Upper lobe of left lung (tissue), 6 donors: ENCODE data around the gene IQSEC1. TPM values are rescaled to one million over a fixed set of nuclear protein-coding genes. Genes with fewer than 3 reads are reported as not detected.
A peak's percentile ranks its signal among the peaks of the same experiment; 100 is the strongest.

Source experiments
- ATAC-seq, 2 donors: fragments of 200-7000 bp; cut with Tn5 transposase; one replicate each; pipeline ENCODE4 v1.9.1; 2022; ENCODE audit warnings: mild to moderate bottlenecking in 2 of 2, moderate library complexity in 2 of 2; ENCODE audit not compliant: low FRiP score in 2 of 2
- DNase-seq, 2 donors: peaks; one replicate each; pipeline ENCODE4 v3.0.0-alpha.2; 2019 to 2020
- H3K27ac ChIP-seq, 4 donors: fragments of 200-600 bp; sonication (generic); one replicate each; pipeline ENCODE4 v1.5.1; 2016 to 2019
- H3K27me3 ChIP-seq, 4 donors: fragments of 200-600 bp; sonication (generic); one replicate each; pipeline ENCODE4 v1.5.1; 2017 to 2019
- H3K36me3 ChIP-seq, 4 donors: fragments of 200-600 bp; sonication (generic); one replicate each; pipeline ENCODE4 v1.5.1; 2016 to 2019
- H3K4me1 ChIP-seq, 4 donors: fragments of 200-600 bp; sonication (generic); one replicate each; pipeline ENCODE4 v1.5.1; 2018 to 2019
- H3K4me3 ChIP-seq, 4 donors: fragments of 200-600 bp; sonication (generic); one replicate each; pipeline ENCODE4 v1.5.1; 2017 to 2019; ENCODE audit warnings: mild to moderate bottlenecking in 2 of 4, moderate library complexity in 1 of 4
- H3K9me3 ChIP-seq, 4 donors: fragments of 200-600 bp; sonication (generic); one replicate each; pipeline ENCODE4 v1.5.1; 2018 to 2019
- EP300 ChIP-seq, 4 donors: sonication (generic); formaldehyde crosslinking; IDR thresholded peaks; one replicate each; pipeline ENCODE4 v1.5.1; 2017; ENCODE audit warnings: antibody characterized with exemption in 4 of 4, control low read depth in 2 of 4
- POLR2A ChIP-seq, 4 donors: fragments of 450-650 bp; IDR thresholded peaks; one replicate each; pipeline ENCODE4 v1.5.1; 2016 to 2017; ENCODE audit warnings: antibody characterized with exemption in 4 of 4, mild to moderate bottlenecking in 2 of 4
- POLR2AphosphoS5 ChIP-seq, 2 donors: sonication (generic); formaldehyde crosslinking; IDR thresholded peaks; one replicate each; pipeline ENCODE4 v1.5.1; 2017; ENCODE audit warnings: antibody characterized with exemption in 2 of 2
- WGBS, 2 donors: methylation state at CpG; one replicate each; pipeline ENCODE4 v1.1.5; 2017 to 2018; 5-methylcytosine and 5-hydroxymethylcytosine counted together
- total RNA-seq, 6 donors: library from RNA; depleted of rRNA in 4 of 6; stranded (reverse); fragments of >200 nt in 4 of 6; gene quantifications; one replicate each; pipeline versions ENCODE4 v1.1.0 to v1.2.1, GENCODE V29; 2016 to 2021
- TF ChIP-seq, protein P1 (sequence below), 6 experiments: fragments of 450-650 bp in 4 of 6; fragments of 200-600 bp in 2 of 6; sonication (generic) in 2 of 6; IDR thresholded peaks; one replicate each; pipeline ENCODE4 v1.5.1; 2016 to 2019; ENCODE audit warnings: antibody characterized with exemption in 6 of 6
- donor health status: DM: no; HTN: no; CAD: no; lungs with moderate emphysema.
- donor health status: DM: no; HTN: yes; CAD: no; lungs with severe emphysema.

The IQSEC1 gene
- total RNA-seq, 6 donors from 2014 or later, result 51.1 to 105 (median 81.0) TPM

DNA sequence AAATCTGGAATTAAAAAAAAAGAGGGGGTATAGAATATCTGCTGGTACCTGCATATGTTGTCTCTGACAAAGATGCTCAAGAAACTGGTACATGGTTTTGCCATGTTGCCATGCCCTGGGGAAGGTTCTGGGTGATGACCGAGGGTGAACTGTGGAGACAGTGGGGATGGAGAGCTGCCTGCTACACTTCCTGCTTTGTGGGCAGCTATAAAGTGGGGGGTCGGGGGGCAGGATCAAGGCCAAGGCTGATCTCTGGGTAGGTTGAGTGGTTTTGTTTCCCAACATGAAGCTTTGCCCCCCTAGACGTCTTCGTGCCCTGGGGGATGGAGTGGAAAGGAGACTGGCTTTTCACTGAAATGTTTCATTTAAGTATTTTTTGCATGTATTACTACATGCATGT, 74.6 kb downstream of the IQSEC1 start:
- WGBS, 2 donors, result 55 to 68% methylated on average over 4 of the region's 4 CpGs
- Histone ChIP-seq H3K4me1 (peaks cover 10 to 39% (median 21%) of the 10 kb centered on the region in 4 donors), H3K27me3 (no peaks in the 10 kb centered on the region), H3K27ac (peak overlapping the region; percentile 82 to 87 (median 85)), H3K9me3 (no peaks in the 10 kb centered on the region), H3K4me3 (no peak overlapping the region), H3K36me3 (no peaks in the 10 kb centered on the region)
- DNase-seq (no peak), ATAC-seq (no peak)
- no peak for TF ChIP-seq POLR2AphosphoS5 (IDR thresholded peaks at IDR 0.05)
- TF ChIP-seq EP300 (IDR thresholded peaks at IDR 0.05), result no peak
- no peak for TF ChIP-seq POLR2A (IDR thresholded peaks at IDR 0.05)
- TF ChIP-seq, protein P1, sequence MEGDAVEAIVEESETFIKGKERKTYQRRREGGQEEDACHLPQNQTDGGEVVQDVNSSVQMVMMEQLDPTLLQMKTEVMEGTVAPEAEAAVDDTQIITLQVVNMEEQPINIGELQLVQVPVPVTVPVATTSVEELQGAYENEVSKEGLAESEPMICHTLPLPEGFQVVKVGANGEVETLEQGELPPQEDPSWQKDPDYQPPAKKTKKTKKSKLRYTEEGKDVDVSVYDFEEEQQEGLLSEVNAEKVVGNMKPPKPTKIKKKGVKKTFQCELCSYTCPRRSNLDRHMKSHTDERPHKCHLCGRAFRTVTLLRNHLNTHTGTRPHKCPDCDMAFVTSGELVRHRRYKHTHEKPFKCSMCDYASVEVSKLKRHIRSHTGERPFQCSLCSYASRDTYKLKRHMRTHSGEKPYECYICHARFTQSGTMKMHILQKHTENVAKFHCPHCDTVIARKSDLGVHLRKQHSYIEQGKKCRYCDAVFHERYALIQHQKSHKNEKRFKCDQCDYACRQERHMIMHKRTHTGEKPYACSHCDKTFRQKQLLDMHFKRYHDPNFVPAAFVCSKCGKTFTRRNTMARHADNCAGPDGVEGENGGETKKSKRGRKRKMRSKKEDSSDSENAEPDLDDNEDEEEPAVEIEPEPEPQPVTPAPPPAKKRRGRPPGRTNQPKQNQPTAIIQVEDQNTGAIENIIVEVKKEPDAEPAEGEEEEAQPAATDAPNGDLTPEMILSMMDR (IDR thresholded peaks at IDR 0.05), result no peak

DNA sequence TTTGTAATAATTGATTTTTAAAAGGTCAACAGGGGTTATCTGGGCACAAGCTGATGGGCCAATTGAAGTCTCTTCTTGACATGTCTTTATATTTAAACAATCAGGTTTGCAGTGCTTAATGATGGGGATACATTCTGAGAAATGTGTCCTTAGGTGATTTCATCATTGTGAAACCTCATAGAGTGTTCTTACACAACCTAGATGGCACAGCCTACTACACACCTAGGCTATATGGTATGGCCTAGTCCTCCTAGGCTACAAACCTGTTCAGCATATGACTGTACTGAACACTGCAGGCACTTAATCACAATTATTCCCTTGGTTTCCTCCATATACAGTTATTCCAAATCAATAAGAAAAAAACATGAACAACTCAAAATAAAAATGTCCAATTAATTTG, 75.8 kb downstream of the IQSEC1 start:
- DNase-seq (no peak), ATAC-seq (no peak)
- H3K4me3 ChIP-seq, result no peak overlapping the region
- H3K36me3 ChIP-seq, result no peaks in the 10 kb centered on the region
- H3K27ac ChIP-seq, result peak overlapping the region in 1 of 4 donors; percentile 87
- H3K4me1 ChIP-seq, result peaks cover 20 to 42% (median 31%) of the 10 kb centered on the region in 4 donors
- TF ChIP-seq POLR2AphosphoS5 (IDR thresholded peaks at IDR 0.05) (no peak), EP300 (IDR thresholded peaks at IDR 0.05) (no peak), POLR2A (IDR thresholded peaks at IDR 0.05) (no peak)
- TF ChIP-seq, protein P1 (IDR thresholded peaks at IDR 0.05), result no peak
- no peaks in the 10 kb centered on the region for H3K9me3 ChIP-seq
- no peaks in the 10 kb centered on the region for H3K27me3 ChIP-seq

DNA sequence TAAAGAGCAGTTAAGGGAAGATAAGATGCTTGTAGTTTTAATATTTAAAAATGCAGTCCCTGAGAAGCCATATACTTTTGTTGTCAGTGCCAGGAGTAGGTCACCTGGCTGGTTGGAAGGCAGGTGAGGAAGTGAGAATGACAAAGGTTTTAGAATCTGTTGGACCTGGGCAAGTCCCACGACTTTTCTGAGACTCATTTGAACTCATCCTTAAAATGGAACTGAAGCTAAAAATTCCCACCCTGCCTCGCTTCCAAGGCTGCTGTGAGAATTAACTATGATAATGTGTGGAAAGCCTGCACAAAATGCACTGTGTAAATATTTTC, 77.1 kb downstream of the IQSEC1 start:
- ATAC-seq (no peak), DNase-seq (no peak)
- peak overlapping the region in 3 of 4 donors; percentile 20 to 93 (median 76) for H3K27ac ChIP-seq
- H3K36me3 ChIP-seq, result no peaks in the 10 kb centered on the region
- no peak for TF ChIP-seq POLR2A (IDR thresholded peaks at IDR 0.05)
- TF ChIP-seq, protein P1 (IDR thresholded peaks at IDR 0.05), result no peak
- TF ChIP-seq EP300 (IDR thresholded peaks at IDR 0.05), result no peak
- no peak for TF ChIP-seq POLR2AphosphoS5 (IDR thresholded peaks at IDR 0.05)
- 73 to 75% methylated on average over 2 of the region's 2 CpGs for WGBS, 2 donors
- peaks cover 20 to 44% (median 31%) of the 10 kb centered on the region in 4 donors for H3K4me1 ChIP-seq
- H3K4me3 ChIP-seq, result no peak overlapping the region
- no peaks in the 10 kb centered on the region for H3K27me3 ChIP-seq
- H3K9me3 ChIP-seq, result no peaks in the 10 kb centered on the region

DNA sequence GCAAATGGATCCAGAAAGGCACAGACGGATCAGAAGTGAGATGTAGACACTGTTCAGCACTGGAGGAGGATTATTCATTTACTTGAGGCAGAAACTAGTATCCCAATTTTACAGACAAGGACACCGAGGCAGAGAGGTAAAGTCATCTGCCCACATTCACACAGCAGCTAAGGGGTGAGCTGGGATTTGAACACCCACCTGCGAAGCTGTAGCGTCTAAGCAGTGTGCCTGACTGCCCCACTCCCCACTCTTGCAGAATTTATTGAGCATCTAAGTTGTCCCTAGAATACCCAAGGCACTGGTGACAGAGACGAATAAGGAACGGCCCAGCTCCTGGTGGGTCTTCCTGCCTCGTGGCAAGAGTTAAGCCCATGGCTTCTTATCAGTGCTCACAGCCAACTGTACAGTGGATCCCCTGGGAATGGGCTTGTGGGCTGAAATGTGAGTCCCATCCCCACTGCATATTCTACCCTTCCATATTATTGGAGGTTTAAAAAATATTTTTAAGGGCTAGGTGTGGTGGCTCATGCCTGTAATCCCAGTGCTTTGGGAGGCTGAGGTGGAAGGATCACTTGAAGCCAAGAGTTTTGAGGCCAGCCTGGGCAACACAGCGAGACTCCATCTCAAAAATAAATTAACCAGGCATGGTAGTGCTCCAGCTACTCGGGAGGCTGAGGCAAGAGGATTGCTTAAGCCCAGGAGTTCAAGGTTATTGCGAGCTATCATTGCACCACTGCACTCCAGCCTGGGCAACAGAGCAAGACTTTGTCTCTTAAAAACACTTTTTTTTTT, 77.6 kb downstream of the IQSEC1 start:
- Histone ChIP-seq H3K36me3 (no peaks in the 10 kb centered on the region), H3K27ac (peak overlapping the region; percentile 76 to 93 (median 92)), H3K4me3 (peak overlapping the region in 1 of 4 donors; percentile 98), H3K4me1 (peaks cover 20 to 44% (median 30%) of the 10 kb centered on the region in 4 donors), H3K9me3 (no peaks in the 10 kb centered on the region), H3K27me3 (no peaks in the 10 kb centered on the region)
- no peak for ATAC-seq
- 69 to 79% methylated on average over 8 to 10 of the region's 10 CpGs for WGBS, 2 donors
- TF ChIP-seq EP300 (IDR thresholded peaks at IDR 0.05) (no peak), POLR2AphosphoS5 (IDR thresholded peaks at IDR 0.05) (no peak), POLR2A (IDR thresholded peaks at IDR 0.05) (no peak)
- TF ChIP-seq, protein P1 (IDR thresholded peaks at IDR 0.05), result no peak
- DNase-seq, result no peak
